T-cell (primary cell): ENCODE measurements around the gene GTF3C6. TPM values are rescaled to one million over a fixed set of nuclear protein-coding genes. Genes with fewer than 3 reads are reported as not detected.
"Not testable (repeated sequence)": the region's sequence is repeated elsewhere in the genome, so short reads cannot be mapped to it uniquely, and the experiment has no call there.

Source experiments
- ATAC-seq, 4 experiments: fragments of 200-7000 bp in 3 of 4; fragments of 150-1000 bp in 1 of 4; cut with Tn5 transposase; replicated peaks in 1 of 4; 1 replicate in 3 of 4; 2 replicates in 1 of 4; pipeline ENCODE4 v1.10.0; 2021; ENCODE audit warnings: moderate library complexity in 3 of 4, mild to moderate bottlenecking in 2 of 4, moderate number of reproducible peaks in 1 of 4
- CTCF ChIA-PET, 2 donors: fragments of 300-600 bp; sonication (Branson Sonifier 250); formaldehyde crosslinking; loops; one replicate each; lab custom pipeline; 2022; ENCODE audit warnings: antibody characterized with exemption in 2 of 2; lab: Charles Lee
- POLR2A ChIA-PET, 2 donors: fragments of 300-600 bp; sonication (Branson Sonifier 250); formaldehyde crosslinking; loops; one replicate each; lab custom pipeline; 2022; ENCODE audit warnings: antibody characterized with exemption in 2 of 2; lab: Charles Lee
- DNase-seq, 35 experiments: peaks; one replicate each; pipeline versions ENCODE4 v3.0.0 to v3.0.0-alpha.2; 2013 to 2023
- H3K27ac ChIP-seq: one replicate; pipeline ENCODE4 v1.5.1; 2013; ENCODE audit warnings: low read length
- H3K27me3 ChIP-seq, 2 experiments: replicated peaks in 1 of 2; 1 replicate in 1 of 2; 2 replicates in 1 of 2; pipeline versions ENCODE4 v1.6.1 to v1.7.0; 2013; ENCODE audit warnings: low read length in 1 of 2, mixed read lengths in 1 of 2; ENCODE audit not compliant: control insufficient read depth in 2 of 2, insufficient read depth in 2 of 2; ENCODE audit errors: extremely low read depth in 1 of 2
- H3K36me3 ChIP-seq, 2 donors: 1 replicate in 1 of 2; 2 replicates in 1 of 2; pipeline versions ENCODE4 v1.6.1 to v1.7.0; 2013; ENCODE audit warnings: low read length in 1 of 2; ENCODE audit not compliant: control insufficient read depth in 2 of 2, insufficient read depth in 1 of 2; ENCODE audit errors: extremely low read depth in 1 of 2
- H3K4me1 ChIP-seq, 2 experiments: 1 replicate in 1 of 2; 2 replicates in 1 of 2; pipeline versions ENCODE4 v1.6.1 to v1.7.0; 2013; ENCODE audit warnings: low read length in 2 of 2, mixed read lengths in 1 of 2; ENCODE audit not compliant: insufficient read depth in 2 of 2, control insufficient read depth in 1 of 2; ENCODE audit errors: extremely low read depth in 1 of 2
- H3K4me3 ChIP-seq, 2 donors: 1 replicate in 1 of 2; 2 replicates in 1 of 2; pipeline versions ENCODE4 v1.5.1 to v1.7.0; 2013; ENCODE audit warnings: mild to moderate bottlenecking in 2 of 2, low read length in 1 of 2, moderate library complexity in 1 of 2; ENCODE audit not compliant: control insufficient read depth in 1 of 2; ENCODE audit errors: extremely low read depth in 1 of 2
- H3K9me3 ChIP-seq: 2 replicates; pipeline ENCODE4 v1.7.0; 2013
- H3K27ac Mint-ChIP-seq, 2 donors: one replicate each; pipeline ENCODE4 v1.8.0; 2020 to 2021; ENCODE audit warnings: mild to moderate bottlenecking in 2 of 2, mixed read lengths in 2 of 2
- H3K27me3 Mint-ChIP-seq, 2 donors: one replicate each; pipeline ENCODE4 v1.8.0; 2021 to 2022; ENCODE audit warnings: mixed read lengths in 2 of 2
- H3K36me3 Mint-ChIP-seq: one replicate; pipeline ENCODE4 v1.8.0; 2021; ENCODE audit warnings: mixed read lengths
- H3K4me1 Mint-ChIP-seq, 3 donors: one replicate each; pipeline ENCODE4 v1.8.0; 2020 to 2022; ENCODE audit warnings: mixed read lengths in 3 of 3, mild to moderate bottlenecking in 1 of 3
- H3K4me3 Mint-ChIP-seq, 3 donors: one replicate each; pipeline ENCODE4 v1.8.0; 2020 to 2022; ENCODE audit warnings: mild to moderate bottlenecking in 3 of 3, mixed read lengths in 3 of 3, moderate library complexity in 3 of 3
- H3K9me3 Mint-ChIP-seq, 3 donors: one replicate each; pipeline ENCODE4 v1.8.0; 2020 to 2022; ENCODE audit warnings: mixed read lengths in 3 of 3
- WGBS: methylation state at CpG from one replicate; pipeline ENCODE4 v1.1.5; 2013; ENCODE audit warnings: missing lambda C conversion rate; ENCODE audit not compliant: insufficient coverage; 5-methylcytosine and 5-hydroxymethylcytosine counted together
- total RNA-seq, 35 experiments: library from RNA in 6 of 35; stranded (reverse) in 6 of 35; fragments of 120-200 nt in 1 of 35; gene quantifications; one replicate each; pipeline versions ENCODE4 v1.2.1 to v1.2.4 and lab custom pipeline; 2013 to 2026

GTF3C6 gene
- total RNA-seq, 5 donors from 2014 or later (not counting 1 experiment from before 2014, with no cell fraction given): 21.4 to 33.9 (median 30.3) TPM

DNA sequence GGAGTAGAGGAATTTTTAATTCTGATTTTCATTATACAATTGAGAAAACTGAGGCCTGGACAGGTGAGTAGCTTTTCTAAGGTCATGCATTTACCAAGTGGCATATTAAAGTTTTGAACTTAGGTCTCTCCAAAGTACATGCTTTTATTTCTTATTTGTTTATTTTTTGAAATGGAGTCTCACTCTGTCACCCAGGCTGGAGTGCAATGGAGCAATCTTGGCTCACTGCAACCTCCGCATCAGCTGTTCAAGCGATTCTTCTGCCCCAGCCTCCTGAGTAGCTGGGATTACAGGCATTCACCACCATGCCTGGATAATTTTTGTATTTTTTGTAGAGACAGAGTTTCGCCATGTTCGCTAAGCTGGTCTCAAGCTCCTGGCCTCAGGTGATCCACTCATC is 54.0 kb downstream of the GTF3C6 start:
- H3K4me3 Mint-ChIP-seq, H3K27ac Mint-ChIP-seq, H3K4me1 ChIP-seq, H3K27ac ChIP-seq, H3K4me3 ChIP-seq, H3K27me3 ChIP-seq, H3K4me1 Mint-ChIP-seq, ATAC-seq, DNase-seq, H3K9me3 ChIP-seq, H3K27me3 Mint-ChIP-seq, H3K9me3 Mint-ChIP-seq: not testable (repeated sequence)
- 100% methylated on average over 2 of the region's 4 CpGs for WGBS
- CTCF ChIA-PET: interaction anchor here (0.6 to 1.8 kb wide), 6 partner anchors 55 to 1031 kb away, joined by 3 to 6 read pairs (median 4); no protein-coding TSS in a partner anchor
- peaks cover 11 to 37% of the 10 kb centered on the region in 2 donors for H3K36me3 ChIP-seq
- POLR2A ChIA-PET: interaction anchor here in 1 of 2 donors (0.7 kb wide), 1 partner anchor 525 kb away, joined by 5 read pairs; no protein-coding TSS in a partner anchor
- H3K36me3 Mint-ChIP-seq: peaks cover 33% of the 10 kb centered on the region

DNA sequence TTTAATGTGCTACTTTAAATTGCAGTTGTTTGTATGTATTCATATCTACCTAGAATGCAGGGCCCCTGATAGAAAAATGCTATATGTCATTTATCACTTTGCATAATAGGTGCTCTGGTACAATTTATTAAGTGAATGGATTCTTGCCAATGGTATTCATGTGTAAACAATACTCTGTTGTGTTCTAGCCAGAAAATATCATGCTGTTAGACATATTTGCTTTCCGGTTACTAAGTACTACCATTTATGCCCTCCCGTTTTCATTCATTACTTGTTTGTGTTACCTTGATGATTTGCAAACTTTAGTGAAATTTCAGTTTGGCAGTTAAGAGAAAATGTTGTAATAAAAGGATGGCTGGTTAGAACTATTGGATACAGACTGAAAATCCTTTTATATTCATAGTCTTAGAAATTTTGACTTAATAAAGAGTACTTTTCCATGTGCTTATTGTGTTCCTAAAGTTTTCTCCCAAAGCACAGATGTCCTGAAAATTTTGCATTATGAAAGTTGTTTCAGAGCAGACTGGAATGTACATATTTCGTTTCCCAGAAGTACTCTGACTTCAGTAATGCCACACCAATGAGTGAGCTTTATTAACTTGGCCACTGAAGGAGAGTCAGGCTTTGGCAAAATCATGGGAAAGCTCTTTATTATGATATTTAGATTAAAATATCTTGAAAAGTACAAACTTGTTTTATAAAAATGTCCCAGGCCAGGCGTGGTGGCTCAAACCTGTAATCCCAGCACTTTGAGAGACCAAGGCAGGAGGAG is 54.8 kb downstream of the GTF3C6 start:
- Mint-ChIP-seq H3K4me3 (no peak overlapping the region), H3K9me3 (no peaks in the 10 kb centered on the region), H3K4me1 (peaks cover 4 to 8% (median 6%) of the 10 kb centered on the region in 3 donors), H3K27me3 (no peaks in the 10 kb centered on the region), H3K27ac (no peak overlapping the region), H3K36me3 (peaks cover 30% of the 10 kb centered on the region)
- Histone ChIP-seq H3K4me3 (no peak overlapping the region), H3K27me3 (no peaks in the 10 kb centered on the region), H3K4me1 (no peaks in the 10 kb centered on the region), H3K27ac (no peak overlapping the region), H3K9me3 (no peaks in the 10 kb centered on the region), H3K36me3 (peaks cover 11 to 37% of the 10 kb centered on the region in 2 donors)
- DNase-seq: no peak
- no CpG with 5 or more reads among the region's 4 CpGs for WGBS
- POLR2A ChIA-PET: no interaction called here
- no peak for ATAC-seq
- CTCF ChIA-PET: interaction anchor here (0.7 to 0.9 kb wide), 3 partner anchors 195 to 634 kb away, joined by 3 to 4 read pairs (median 3); no protein-coding TSS in a partner anchor

DNA sequence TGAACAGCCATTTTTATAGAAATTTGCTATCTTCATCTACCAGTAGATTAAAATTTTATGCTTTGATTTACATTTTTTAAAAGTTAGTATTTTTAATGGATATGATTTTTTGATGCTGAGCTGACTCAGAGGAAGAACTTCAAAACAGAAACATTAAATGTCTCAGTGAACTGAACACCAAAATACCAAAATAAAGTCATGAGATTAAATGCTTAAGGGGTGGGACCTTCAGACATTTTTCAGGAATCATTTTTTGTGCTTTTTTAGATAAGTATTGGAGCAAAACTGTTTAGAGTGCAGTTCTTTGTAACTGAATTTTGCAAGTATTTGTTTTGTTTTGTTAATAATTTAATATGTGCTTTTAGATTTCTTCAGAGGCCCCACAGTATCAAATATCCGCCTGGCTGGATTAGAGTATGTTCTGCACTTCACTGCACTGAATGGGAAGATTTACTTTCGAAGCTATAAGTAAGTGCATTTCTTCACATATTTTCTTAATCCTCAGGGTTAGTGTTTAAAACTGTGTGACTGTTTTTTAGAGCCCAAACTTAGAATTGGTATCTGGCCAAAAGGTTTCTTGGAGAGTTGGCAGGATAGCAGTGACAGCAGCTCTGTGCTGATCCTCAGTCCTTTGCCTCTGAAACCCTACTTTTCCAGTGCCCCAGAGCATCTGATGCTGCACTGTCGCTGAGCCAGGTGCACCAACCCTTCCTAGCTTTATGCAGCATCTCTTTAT is 57.1 kb downstream of the GTF3C6 start:
- ChIA-PET POLR2A (no interaction called here), CTCF (no interaction called here)
- DNase-seq: no peak
- H3K27ac ChIP-seq: no peak overlapping the region
- H3K4me1 Mint-ChIP-seq: peaks cover 4 to 10% (median 6%) of the 10 kb centered on the region in 3 donors
- H3K27me3 Mint-ChIP-seq: no peaks in the 10 kb centered on the region
- H3K27ac Mint-ChIP-seq: no peak overlapping the region
- no peaks in the 10 kb centered on the region for H3K9me3 ChIP-seq
- H3K4me1 ChIP-seq: no peaks in the 10 kb centered on the region
- H3K27me3 ChIP-seq: no peaks in the 10 kb centered on the region
- H3K36me3 Mint-ChIP-seq: peaks cover 26% of the 10 kb centered on the region
- H3K9me3 Mint-ChIP-seq: no peaks in the 10 kb centered on the region
- peaks cover 6 to 33% of the 10 kb centered on the region in 2 donors for H3K36me3 ChIP-seq
- WGBS: no CpG with 5 or more reads among the region's 3 CpGs
- ATAC-seq: no peak
- H3K4me3 ChIP-seq: no peak overlapping the region
- no peak overlapping the region for H3K4me3 Mint-ChIP-seq

DNA sequence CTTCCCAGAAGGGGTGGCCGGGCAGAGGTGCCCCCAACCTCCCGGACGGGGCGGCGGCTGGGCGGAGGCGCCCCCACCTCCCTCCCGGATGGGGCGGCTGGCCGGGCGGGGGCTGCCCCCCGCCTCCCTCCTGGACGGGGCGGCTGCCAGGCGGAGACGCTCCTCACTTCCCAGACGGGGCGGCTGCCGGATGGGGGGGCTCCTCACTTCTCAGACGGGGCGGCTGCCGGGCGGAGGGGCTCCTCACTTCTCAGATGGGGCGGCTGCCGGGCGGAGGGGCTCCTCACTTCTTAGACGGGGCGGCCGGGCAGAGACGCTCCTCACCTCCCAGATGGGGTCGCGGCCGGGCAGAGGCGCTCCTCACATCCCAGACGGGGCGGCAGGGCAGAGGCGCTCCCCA is 58.7 kb downstream of the GTF3C6 start:
- H3K4me1 Mint-ChIP-seq, H3K27ac Mint-ChIP-seq, POLR2A ChIA-PET, H3K27ac ChIP-seq, H3K27me3 Mint-ChIP-seq, H3K9me3 ChIP-seq, H3K27me3 ChIP-seq, DNase-seq, H3K4me3 ChIP-seq, ATAC-seq, H3K9me3 Mint-ChIP-seq, H3K4me3 Mint-ChIP-seq, H3K4me1 ChIP-seq, CTCF ChIA-PET: not testable (repeated sequence)
- H3K36me3 ChIP-seq: peaks cover 4 to 25% of the 10 kb centered on the region in 2 donors
- peaks cover 25% of the 10 kb centered on the region for H3K36me3 Mint-ChIP-seq
- no CpG with 5 or more reads among the region's 37 CpGs for WGBS

Other genes starting within 250 kb of the GTF3C6 start
- 10 to 100 TPM; 11.4 to 16.1 (median 14.2) TPM for gene CDK19, start 143.2 kb upstream of the GTF3C6 start, total RNA-seq
- 100 to 1,000 TPM in 2 of 5 donors, 10 to 100 TPM in 3; 54.8 to 117 (median 57.6) TPM for gene AMD1, start 83.9 kb upstream of the GTF3C6 start, total RNA-seq
- gene RPF2, start 23.3 kb downstream of the GTF3C6 start, total RNA-seq: 10 to 100 TPM in 4 of 5 donors, 1 to 10 TPM in 1; 8.1 to 16.2 (median 15.0) TPM
- 10 to 100 TPM; 10.2 to 16.5 (median 14.3) TPM for gene SLC16A10, start 128.8 kb downstream of the GTF3C6 start, total RNA-seq